GM12892 (cell line): ENCODE data around the gene NEUROG1.

ENCODE experiments used
- POLR2A ChIP-seq: IDR thresholded peaks from 2 replicates; pipeline ENCODE4 v1.6.1; 2011; ENCODE audit warnings: low read depth, low read length, control low read depth
- POLR2AphosphoS5 ChIP-seq: IDR thresholded peaks from 2 replicates; pipeline ENCODE4 v1.6.1; 2011; ENCODE audit warnings: low read depth, low read length, control low read depth

- TF ChIP-seq POLR2AphosphoS5, result no peak
- TF ChIP-seq POLR2A, result no peak
Observed at GRCh38 chr5:135584918-135585317, 49.2 kb upstream of the NEUROG1 start.
